Stimulated activated CD8-positive, alpha-beta memory T cell treated with anti-CD3 and anti-CD28 coated beads, Interleukin-4, amount 100 ng/mL, for 48 hours (primary cell): ENCODE results near the gene RPS6KA2.

Source experiments
- DNase-seq: peaks from one replicate; pipeline ENCODE4 v3.0.0-alpha.2; 2020

The RPS6KA2 gene

DNA sequence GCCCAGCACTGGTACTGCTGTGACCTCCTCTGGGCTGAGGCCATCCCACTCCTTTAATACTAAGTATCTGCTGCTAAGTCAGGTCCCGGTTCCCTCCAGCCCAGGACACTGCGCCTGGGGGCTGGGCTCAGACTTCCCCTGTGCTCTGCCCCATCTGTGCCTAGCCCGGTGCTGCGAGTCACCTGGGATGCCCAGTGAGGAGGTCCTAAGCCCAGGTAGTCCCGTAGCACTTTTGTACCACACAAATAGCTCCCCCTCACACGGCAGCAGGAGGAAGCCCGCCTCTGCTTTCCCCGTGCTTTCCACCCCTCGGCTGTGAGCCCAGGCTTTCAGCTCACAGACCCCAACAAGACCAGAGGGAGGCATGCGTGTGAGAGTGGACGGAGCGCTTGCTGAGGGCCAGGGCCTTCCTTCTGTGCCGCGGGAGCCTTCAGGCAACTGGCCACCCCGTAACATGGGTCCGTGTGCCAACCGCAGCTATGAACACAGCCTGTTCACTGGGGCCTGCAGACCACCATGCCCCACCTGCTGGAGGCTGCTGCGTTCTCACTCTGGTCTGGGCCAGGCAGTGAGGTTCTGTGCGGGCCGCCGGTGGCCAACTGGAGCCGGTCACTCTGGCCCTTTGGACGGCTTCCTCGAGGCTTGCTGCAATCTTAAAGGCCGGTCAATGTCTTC, 164.5 kb downstream of the RPS6KA2 start:
- no peak for DNase-seq

DNA sequence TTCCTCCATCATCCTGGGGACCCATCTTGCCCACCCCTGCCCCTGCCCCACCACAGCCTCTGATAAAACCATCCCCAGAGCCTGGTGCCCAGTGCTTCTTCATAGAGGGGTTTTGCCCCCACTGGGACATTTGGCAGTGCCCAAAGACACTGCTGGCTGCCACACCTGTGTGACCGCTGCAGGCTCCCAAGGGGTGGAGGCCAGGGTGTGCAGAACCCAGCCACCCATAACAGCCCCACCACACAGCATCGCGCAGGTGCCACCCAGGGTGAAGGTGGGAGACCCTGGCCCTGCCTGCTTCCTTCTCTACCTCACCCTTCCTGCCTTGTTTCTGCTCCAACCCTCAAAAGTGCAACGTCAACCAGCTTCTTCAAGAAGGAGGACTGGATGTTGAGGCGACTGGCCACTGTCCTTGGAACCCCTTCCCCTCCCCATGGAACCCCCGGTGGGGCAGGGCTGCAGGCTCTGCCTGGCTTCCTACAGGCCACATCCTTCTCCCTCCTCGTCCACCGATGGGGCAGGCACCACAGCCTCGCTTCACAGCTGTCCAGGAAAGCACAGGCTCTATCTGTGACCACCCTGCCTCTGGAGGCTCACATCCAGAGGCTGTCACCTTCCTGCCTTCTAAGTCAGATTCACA, 165.1 kb downstream of the RPS6KA2 start:
- no peak for DNase-seq

GRCh38 chr6:166460473-166461437, 166.3 kb downstream of the RPS6KA2 start:
- no peak for DNase-seq

DNA sequence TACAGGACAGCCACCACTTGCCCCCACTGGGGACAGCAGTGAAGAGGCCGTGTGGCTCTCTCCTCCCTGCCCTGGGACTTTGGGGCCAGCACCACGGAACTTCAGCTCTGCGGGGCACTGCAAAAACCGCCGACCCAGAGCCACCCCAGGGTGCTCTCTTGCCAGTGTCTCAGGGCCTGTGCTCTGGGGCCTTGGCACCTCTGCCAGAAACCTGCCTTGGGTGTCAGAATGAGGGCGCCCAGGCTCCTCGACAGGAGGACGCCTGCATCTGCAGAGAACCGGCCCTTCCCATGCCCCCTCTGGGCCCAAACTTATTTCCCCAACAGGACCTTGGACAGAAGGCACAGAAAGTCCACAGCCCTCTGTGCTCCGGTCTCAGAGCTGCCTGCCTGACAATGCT, 167.1 kb downstream of the RPS6KA2 start:
- DNase-seq = no peak

GRCh38 chr6:166459272-166459671, 167.8 kb downstream of the RPS6KA2 start:
- DNase-seq = no peak

- no peak for DNase-seq
Measured at GRCh38 chr6:166456395-166457156, 170.5 kb downstream of the RPS6KA2 start.

GRCh38 chr6:166454692-166455515, 172.1 kb downstream of the RPS6KA2 start:
- no peak for DNase-seq

DNA sequence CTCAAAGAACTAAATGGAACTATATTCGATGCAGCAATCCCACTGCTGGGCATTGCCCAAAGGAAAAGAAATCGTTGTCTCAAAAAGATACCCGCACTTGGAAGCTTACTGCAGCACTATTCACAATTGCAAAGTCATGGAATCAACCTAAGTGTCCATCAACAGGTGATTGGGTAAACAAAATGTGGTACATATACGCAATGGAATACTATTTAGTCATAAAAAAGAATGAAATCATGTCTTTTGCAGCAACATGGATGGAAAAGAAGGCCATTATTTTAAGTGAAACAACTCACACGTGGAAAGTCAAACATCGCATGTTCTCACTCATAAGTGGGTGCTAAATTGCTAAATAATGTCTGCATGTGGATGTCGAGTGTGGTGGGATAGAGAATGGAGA, 173.4 kb downstream of the RPS6KA2 start:
- DNase-seq = no peak

- no peak for DNase-seq
Measured at GRCh38 chr6:166450167-166450873, 176.7 kb downstream of the RPS6KA2 start.

GRCh38 chr6:166449641-166450040, 177.4 kb downstream of the RPS6KA2 start:
- DNase-seq = no peak

- no peak for DNase-seq
Measured at GRCh38 chr6:166449036-166449435, 178.0 kb downstream of the RPS6KA2 start.

- no peak for DNase-seq
Measured at GRCh38 chr6:166448432-166448831, 178.6 kb downstream of the RPS6KA2 start.

DNA sequence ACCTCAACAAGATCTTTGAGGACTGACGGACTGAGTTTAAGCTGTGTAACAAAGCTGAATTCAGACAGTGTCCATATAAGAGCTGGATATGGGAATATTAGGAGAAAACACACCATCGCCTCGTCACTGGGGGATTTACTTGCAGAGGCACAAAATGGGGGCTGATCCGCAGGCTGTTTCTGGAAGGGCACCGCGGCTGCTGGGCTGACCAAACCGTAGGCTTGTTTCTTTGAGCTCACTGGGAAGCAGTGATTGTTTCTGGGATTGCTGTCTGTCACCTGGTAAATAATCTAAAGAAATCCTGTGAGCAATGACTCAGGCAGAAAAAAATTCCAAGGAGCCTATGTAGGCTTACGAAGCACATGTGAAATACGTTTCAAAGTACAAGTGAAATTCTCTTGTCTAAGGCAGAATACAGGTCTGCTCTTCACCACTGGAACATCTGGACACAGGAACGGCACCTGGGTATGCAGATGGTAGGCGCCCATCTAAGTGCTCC, 180.4 kb downstream of the RPS6KA2 start:
- DNase-seq = no peak

GRCh38 chr6:166446146-166446545, 180.9 kb downstream of the RPS6KA2 start:
- DNase-seq = no peak

DNA sequence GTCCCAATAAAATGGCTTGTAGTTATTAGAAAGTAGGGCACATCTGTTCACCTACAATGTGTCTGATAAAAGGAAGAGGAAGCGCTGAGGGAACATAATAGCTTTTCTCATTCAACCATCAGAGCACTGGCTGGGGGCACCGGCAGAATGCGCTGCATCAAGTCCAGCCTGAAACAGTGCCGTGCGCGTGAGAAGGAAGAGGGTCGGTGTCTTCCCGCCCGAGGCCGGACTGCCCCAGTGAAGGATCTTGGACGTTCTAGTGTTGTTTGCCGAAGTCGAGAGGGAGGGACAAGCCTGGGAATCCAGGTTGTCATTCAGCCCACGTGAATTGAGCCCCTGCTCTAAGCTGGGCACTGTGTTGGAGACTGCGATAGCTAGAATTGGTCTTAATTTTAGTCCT, 182.6 kb downstream of the RPS6KA2 start:
- DNase-seq = no peak

DNA sequence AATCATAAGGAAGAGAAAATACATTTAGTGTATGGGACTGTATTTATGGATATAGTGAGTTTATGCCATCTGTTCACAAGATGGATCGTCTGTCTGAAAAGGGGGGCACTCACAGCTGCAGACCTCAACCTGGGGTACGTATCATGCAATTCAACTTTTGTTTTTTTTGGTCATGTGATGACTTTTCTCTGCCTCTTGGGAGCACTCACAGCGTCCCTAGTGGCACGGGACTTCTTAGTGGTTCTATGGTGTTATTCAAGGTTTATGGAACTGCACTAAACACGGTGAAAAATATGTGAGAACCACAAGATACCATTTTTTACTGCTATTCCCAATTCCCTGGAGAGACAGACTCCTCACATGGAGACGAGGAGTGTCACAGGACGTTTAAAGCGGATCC, 183.9 kb downstream of the RPS6KA2 start:
- DNase-seq = no peak

DNA sequence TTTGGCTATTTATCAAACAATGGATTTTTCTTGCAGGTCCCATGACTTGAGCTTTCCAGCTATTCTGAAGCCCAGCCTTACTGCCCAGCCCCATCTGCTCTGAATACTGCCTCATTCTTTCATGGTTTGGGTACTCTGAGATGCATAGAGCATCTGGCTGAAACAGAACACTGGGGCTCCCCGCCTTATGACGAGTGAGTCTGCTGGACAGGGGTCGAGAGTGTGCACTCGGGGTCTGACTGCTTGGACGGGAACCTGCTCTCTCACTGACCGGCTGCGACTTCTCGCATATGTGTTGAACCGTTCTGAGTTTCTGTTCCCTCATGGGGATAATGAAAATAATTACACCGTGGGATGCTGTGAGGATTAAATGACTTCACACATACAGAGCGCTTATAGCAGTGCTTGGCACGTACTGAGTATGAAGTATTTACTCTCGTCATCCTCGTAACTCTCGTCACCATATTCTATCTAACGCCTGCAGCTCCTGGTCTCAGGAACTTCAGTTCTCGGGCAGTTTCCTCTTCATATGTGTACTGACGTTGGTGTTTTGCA, 184.8 kb downstream of the RPS6KA2 start:
- DNase-seq = no peak

GRCh38 chr6:166441325-166442078, 185.5 kb downstream of the RPS6KA2 start:
- DNase-seq = no peak

- no peak for DNase-seq
Measured at GRCh38 chr6:166440729-166441128, 186.3 kb downstream of the RPS6KA2 start.

GRCh38 chr6:166440106-166440505, 186.9 kb downstream of the RPS6KA2 start:
- DNase-seq = no peak
